GDM1 (cell line): ENCODE measurements around the gene PHYKPL.
A peak's percentile ranks its signal among the peaks of the same experiment; 100 is the strongest.

Experiments used
- DNase-seq: peaks from one replicate; lab custom pipeline; 2025; lab: John Stamatoyannopoulos, UW

Gene PHYKPL

GRCh38 chr5:178187014-178187413 is 45.6 kb downstream of the PHYKPL start, which contains the start of gene GMCL2:
Gene GMCL2 (minus strand): TSS chr5:178187371. CDS start chr5:178187299, 72 bp downstream.
- no peak for DNase-seq

- no peak for DNase-seq
Observed at GRCh38 chr5:178186427-178186826, 46.2 kb downstream of the PHYKPL start.

- peak; percentile 90 for DNase-seq
Observed at GRCh38 chr5:178182158-178182876, 50.3 kb downstream of the PHYKPL start.

GRCh38 chr5:178180141-178180863 is 52.3 kb downstream of the PHYKPL start:
- no peak for DNase-seq

GRCh38 chr5:178177569-178177968 is 55.0 kb downstream of the PHYKPL start:
- DNase-seq: no peak

- DNase-seq: no peak
Observed at GRCh38 chr5:178176791-178177190, 55.8 kb downstream of the PHYKPL start.

- no peak for DNase-seq
Observed at GRCh38 chr5:178174456-178174855, 58.1 kb downstream of the PHYKPL start.

- no peak for DNase-seq
Observed at GRCh38 chr5:178170455-178170854, 62.1 kb downstream of the PHYKPL start.

- no peak for DNase-seq
Observed at GRCh38 chr5:178165581-178165980, 67.0 kb downstream of the PHYKPL start.

GRCh38 chr5:178163772-178164735 is 68.5 kb downstream of the PHYKPL start:
- DNase-seq: peak; percentile 79

GRCh38 chr5:178162481-178162880 is 70.1 kb downstream of the PHYKPL start:
- DNase-seq: no peak

GRCh38 chr5:178160176-178160575 is 72.4 kb downstream of the PHYKPL start:
- no peak for DNase-seq
